NT2/D1 (cell line): ENCODE measurements around the gene EHHADH.

ENCODE experiments used
- YY1 ChIP-seq: IDR thresholded peaks from 2 replicates; pipeline ENCODE4 v1.6.1; 2011; ENCODE audit not compliant: insufficient read length, insufficient read depth
- ZNF274 ChIP-seq: IDR thresholded peaks from 2 replicates; pipeline ENCODE4 v1.6.1; 2011; ENCODE audit warnings: mild to moderate bottlenecking, low read depth, low read length

GRCh38 chr3:185157347-185157746, 96.5 kb downstream of the EHHADH start:
- no peak for TF ChIP-seq YY1
- TF ChIP-seq ZNF274: no peak
